Suprapubic skin (tissue), 4 donors: ENCODE results near the gene LHFPL6. TPM values are rescaled to one million over a fixed set of nuclear protein-coding genes. Genes with fewer than 3 reads are reported as not detected.

Experiments used
- DNase-seq, 2 donors: peaks; one replicate each; pipeline ENCODE4 v3.0.0-alpha.2; 2019; ENCODE audit warnings: low spot score in 2 of 2
- H3K27ac ChIP-seq: fragments of 200-600 bp; sonication (generic); one replicate; pipeline ENCODE4 v1.5.1; 2019
- H3K27me3 ChIP-seq: fragments of 200-600 bp; sonication (generic); one replicate; pipeline ENCODE4 v1.5.1; 2019
- H3K36me3 ChIP-seq: fragments of 200-600 bp; sonication (generic); one replicate; pipeline ENCODE4 v1.5.1; 2019
- H3K4me1 ChIP-seq: fragments of 200-600 bp; sonication (generic); one replicate; pipeline ENCODE4 v1.5.1; 2019
- H3K4me3 ChIP-seq: fragments of 200-600 bp; sonication (generic); one replicate; pipeline ENCODE4 v1.5.1; 2019; ENCODE audit warnings: mild to moderate bottlenecking
- H3K9me3 ChIP-seq: fragments of 200-600 bp; sonication (generic); one replicate; pipeline ENCODE4 v1.5.1; 2019
- CTCF ChIP-seq, 2 donors: fragments of 200-600 bp in 1 of 2; fragments of 450-650 bp in 1 of 2; sonication (generic) in 1 of 2; IDR thresholded peaks; one replicate each; pipeline ENCODE4 v1.5.1; 2016 to 2019; ENCODE audit warnings: antibody characterized with exemption in 2 of 2, mild to moderate bottlenecking in 1 of 2, moderate library complexity in 1 of 2
- EP300 ChIP-seq: sonication (generic); formaldehyde crosslinking; IDR thresholded peaks from one replicate; pipeline ENCODE4 v1.6.1; 2017; ENCODE audit warnings: antibody characterized with exemption
- POLR2A ChIP-seq, 2 donors: fragments of 450-650 bp; IDR thresholded peaks; one replicate each; pipeline ENCODE4 v1.6.1; 2017; ENCODE audit warnings: antibody characterized with exemption in 2 of 2, mild to moderate bottlenecking in 2 of 2, moderate library complexity in 2 of 2
- POLR2AphosphoS5 ChIP-seq, 3 donors: sonication (generic); formaldehyde crosslinking; IDR thresholded peaks; one replicate each; pipeline ENCODE4 v1.6.1; 2017; ENCODE audit warnings: antibody characterized with exemption in 3 of 3
- WGBS: methylation state at CpG from one replicate; pipeline ENCODE4 v1.1.5; 2018; 5-methylcytosine and 5-hydroxymethylcytosine counted together
- total RNA-seq, 4 donors: library from RNA; depleted of rRNA; stranded (reverse); fragments of >200 nt; gene quantifications; one replicate each; pipeline ENCODE4 v1.1.0, GENCODE V29; 2016

Gene LHFPL6
- total RNA-seq, 4 donors from 2014 or later, result 10.6 to 21.0 (median 15.6) TPM

- TF ChIP-seq POLR2A (IDR thresholded peaks at IDR 0.05), result no peak
- no peak for TF ChIP-seq EP300
- no peak for TF ChIP-seq POLR2AphosphoS5 (IDR thresholded peaks at IDR 0.05)
- no peak for TF ChIP-seq CTCF (IDR thresholded peaks at IDR 0.05)
- 98% methylated on average over 4 of the region's 4 CpGs for WGBS
Measured at GRCh38 chr13:39607876-39608275, 4.9 kb upstream of the LHFPL6 start.

GRCh38 chr13:39605677-39606320, 2.8 kb upstream of the LHFPL6 start:
- 92% methylated on average over 3 of the region's 3 CpGs for WGBS
- no peak for DNase-seq
- Histone ChIP-seq H3K27ac (no peak overlapping the region), H3K9me3 (no peaks in the 10 kb centered on the region), H3K27me3 (no peaks in the 10 kb centered on the region), H3K36me3 (no peaks in the 10 kb centered on the region), H3K4me1 (peaks cover 15% of the 10 kb centered on the region), H3K4me3 (no peak overlapping the region)
- TF ChIP-seq CTCF (IDR thresholded peaks at IDR 0.05) (no peak), POLR2A (IDR thresholded peaks at IDR 0.05) (no peak), EP300 (no peak), POLR2AphosphoS5 (IDR thresholded peaks at IDR 0.05) (no peak)

More at GRCh38 chr13:39607876-39608275, 4.9 kb upstream of the LHFPL6 start:
- Histone ChIP-seq H3K27ac (no peak overlapping the region), H3K4me1 (peaks cover 8% of the 10 kb centered on the region), H3K9me3 (no peaks in the 10 kb centered on the region), H3K27me3 (no peaks in the 10 kb centered on the region), H3K36me3 (no peaks in the 10 kb centered on the region), H3K4me3 (no peak overlapping the region)
- no peak for DNase-seq

- H3K9me3 ChIP-seq, result no peaks in the 10 kb centered on the region
- no peak for DNase-seq
- no peaks in the 10 kb centered on the region for H3K36me3 ChIP-seq
- H3K27ac ChIP-seq, result no peak overlapping the region
- TF ChIP-seq POLR2A (IDR thresholded peaks at IDR 0.05) (no peak), POLR2AphosphoS5 (IDR thresholded peaks at IDR 0.05) (no peak), EP300 (no peak), CTCF (IDR thresholded peaks at IDR 0.05) (no peak)
- 80% methylated on average over 5 of the region's 5 CpGs for WGBS
- no peak overlapping the region for H3K4me3 ChIP-seq
- H3K27me3 ChIP-seq, result no peaks in the 10 kb centered on the region
- peaks cover 15% of the 10 kb centered on the region for H3K4me1 ChIP-seq
Measured at GRCh38 chr13:39604756-39605155, 1.8 kb upstream of the LHFPL6 start.

- no peak for DNase-seq
- WGBS, result 4% methylated on average over 13 of the region's 15 CpGs
Measured at GRCh38 chr13:39603424-39603947, 493 bp upstream of the LHFPL6 start.

More at GRCh38 chr13:39603424-39603947, 493 bp upstream of the LHFPL6 start:
- Histone ChIP-seq H3K4me3 (peak overlapping the region; percentile 88), H3K27me3 (no peaks in the 10 kb centered on the region), H3K36me3 (no peaks in the 10 kb centered on the region), H3K4me1 (peaks cover 18% of the 10 kb centered on the region), H3K9me3 (no peaks in the 10 kb centered on the region), H3K27ac (peak overlapping the region; percentile 91)
- TF ChIP-seq EP300 (no peak), POLR2AphosphoS5 (IDR thresholded peaks at IDR 0.05) (no peak), CTCF (IDR thresholded peaks at IDR 0.05) (no peak), POLR2A (IDR thresholded peaks at IDR 0.05) (no peak)
